ENCODE data around the gene PARN.

Gene PARN

DNA sequence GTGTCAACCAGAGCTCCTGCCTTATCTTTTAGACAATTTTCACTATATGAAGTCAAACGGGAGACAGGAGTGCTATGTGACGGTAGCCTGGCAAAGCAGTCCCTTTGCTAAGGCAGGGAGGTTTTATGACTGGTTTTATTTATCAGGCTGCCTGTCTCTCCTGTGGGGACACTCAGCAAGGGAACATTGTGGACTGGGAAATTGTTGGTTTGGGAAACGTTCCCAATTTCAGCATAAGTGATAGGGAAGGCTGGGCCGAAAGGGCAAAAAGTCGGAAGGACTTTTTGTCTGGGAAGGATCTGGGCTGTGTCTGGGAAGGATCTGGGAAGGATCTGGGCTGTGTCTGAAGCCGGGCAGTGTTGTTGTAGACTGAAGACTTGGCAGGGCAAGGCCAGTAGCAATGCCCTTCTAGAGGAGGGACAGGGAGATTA lies 211.2 kb downstream of the PARN start:
- no peaks in the 10 kb centered on the region for H3K27me3 ChIP-seq (replicated peaks; ENCODE audit: insufficient read depth, low read length)
- no peaks in the 10 kb centered on the region for H3F3A ChIP-seq (ENCODE audit: insufficient read depth, low read length)
- H3K9me2 ChIP-seq (replicated peaks; ENCODE audit: insufficient read depth, low read length), result no peaks in the 10 kb centered on the region
- H3K27ac ChIP-seq (ENCODE audit: low read length), result no peak overlapping the region
- H3K79me2 ChIP-seq (ENCODE audit: low read length), result no peaks in the 10 kb centered on the region
- H3K4me1 ChIP-seq (ENCODE audit: low read length), result no peaks in the 10 kb centered on the region
- H4K20me1 ChIP-seq (ENCODE audit: insufficient read depth, low read length), result no peaks in the 10 kb centered on the region
- TF ChIP-seq EZH2 (optimal IDR thresholded peaks at IDR 0.05; ENCODE audit: low read depth, low read length), result no peak
- TF ChIP-seq, protein P1, sequence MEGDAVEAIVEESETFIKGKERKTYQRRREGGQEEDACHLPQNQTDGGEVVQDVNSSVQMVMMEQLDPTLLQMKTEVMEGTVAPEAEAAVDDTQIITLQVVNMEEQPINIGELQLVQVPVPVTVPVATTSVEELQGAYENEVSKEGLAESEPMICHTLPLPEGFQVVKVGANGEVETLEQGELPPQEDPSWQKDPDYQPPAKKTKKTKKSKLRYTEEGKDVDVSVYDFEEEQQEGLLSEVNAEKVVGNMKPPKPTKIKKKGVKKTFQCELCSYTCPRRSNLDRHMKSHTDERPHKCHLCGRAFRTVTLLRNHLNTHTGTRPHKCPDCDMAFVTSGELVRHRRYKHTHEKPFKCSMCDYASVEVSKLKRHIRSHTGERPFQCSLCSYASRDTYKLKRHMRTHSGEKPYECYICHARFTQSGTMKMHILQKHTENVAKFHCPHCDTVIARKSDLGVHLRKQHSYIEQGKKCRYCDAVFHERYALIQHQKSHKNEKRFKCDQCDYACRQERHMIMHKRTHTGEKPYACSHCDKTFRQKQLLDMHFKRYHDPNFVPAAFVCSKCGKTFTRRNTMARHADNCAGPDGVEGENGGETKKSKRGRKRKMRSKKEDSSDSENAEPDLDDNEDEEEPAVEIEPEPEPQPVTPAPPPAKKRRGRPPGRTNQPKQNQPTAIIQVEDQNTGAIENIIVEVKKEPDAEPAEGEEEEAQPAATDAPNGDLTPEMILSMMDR (IDR thresholded peaks at IDR 0.05; ENCODE audit: low read length), result no peak
- TF ChIP-seq EZH2phosphoT487 (IDR thresholded peaks at IDR 0.05; ENCODE audit: low read length), result no peak
- no peak overlapping the region for H2AFZ ChIP-seq (ENCODE audit: low read length)
- no peaks in the 10 kb centered on the region for H3K36me3 ChIP-seq (replicated peaks; ENCODE audit: insufficient read depth, low read length)
- no peak overlapping the region for H3K9ac ChIP-seq (ENCODE audit: low read length)
- H3K4me3 ChIP-seq (ENCODE audit: low read length), result no peak overlapping the region
- H3K9me3 ChIP-seq (replicated peaks; ENCODE audit: insufficient read depth, low read length), result no peaks in the 10 kb centered on the region
- no peak for DNase-seq
- no peak overlapping the region for H3K4me2 ChIP-seq (ENCODE audit: low read depth, low read length)

DNA sequence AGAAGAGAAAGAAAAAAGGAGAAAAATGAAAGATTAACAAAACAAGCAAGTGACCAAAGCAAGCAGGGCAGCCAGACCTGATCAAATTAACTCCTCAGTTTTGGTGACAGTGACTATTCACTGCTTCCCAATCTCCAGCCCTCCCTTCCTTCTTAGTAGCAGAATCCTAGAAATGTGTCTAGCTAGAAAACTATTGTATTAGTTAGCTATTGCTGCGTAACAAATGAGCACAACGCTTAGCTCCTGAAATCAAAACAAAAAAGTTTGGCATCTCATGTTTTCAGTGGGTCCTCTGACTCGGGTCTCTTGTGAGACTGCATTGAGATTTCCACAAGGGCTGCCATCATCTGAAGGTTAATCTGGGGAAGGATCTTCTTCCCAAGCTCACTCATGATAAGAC lies 213.9 kb downstream of the PARN start:
- Histone ChIP-seq H3K36me3 (replicated peaks; ENCODE audit: insufficient read depth, low read length) (no peaks in the 10 kb centered on the region), H3K9ac (ENCODE audit: low read length) (no peak overlapping the region), H3K4me1 (ENCODE audit: low read length) (no peaks in the 10 kb centered on the region), H3K27me3 (replicated peaks; ENCODE audit: insufficient read depth, low read length) (no peaks in the 10 kb centered on the region), H3K4me3 (ENCODE audit: low read length) (no peak overlapping the region), H2AFZ (ENCODE audit: low read length) (no peak overlapping the region), H3K4me2 (ENCODE audit: low read depth, low read length) (no peak overlapping the region), H3K79me2 (ENCODE audit: low read length) (no peaks in the 10 kb centered on the region), H4K20me1 (ENCODE audit: insufficient read depth, low read length) (no peaks in the 10 kb centered on the region), H3K27ac (ENCODE audit: low read length) (no peak overlapping the region), H3F3A (ENCODE audit: insufficient read depth, low read length) (no peaks in the 10 kb centered on the region), H3K9me2 (replicated peaks; ENCODE audit: insufficient read depth, low read length) (no peaks in the 10 kb centered on the region), H3K9me3 (replicated peaks; ENCODE audit: insufficient read depth, low read length) (no peaks in the 10 kb centered on the region)
- TF ChIP-seq EZH2 (optimal IDR thresholded peaks at IDR 0.05; ENCODE audit: low read depth, low read length), result no peak
- TF ChIP-seq, protein P1 (IDR thresholded peaks at IDR 0.05; ENCODE audit: low read length), result no peak
- TF ChIP-seq EZH2phosphoT487 (IDR thresholded peaks at IDR 0.05; ENCODE audit: low read length), result no peak
- DNase-seq, result no peak

DNA sequence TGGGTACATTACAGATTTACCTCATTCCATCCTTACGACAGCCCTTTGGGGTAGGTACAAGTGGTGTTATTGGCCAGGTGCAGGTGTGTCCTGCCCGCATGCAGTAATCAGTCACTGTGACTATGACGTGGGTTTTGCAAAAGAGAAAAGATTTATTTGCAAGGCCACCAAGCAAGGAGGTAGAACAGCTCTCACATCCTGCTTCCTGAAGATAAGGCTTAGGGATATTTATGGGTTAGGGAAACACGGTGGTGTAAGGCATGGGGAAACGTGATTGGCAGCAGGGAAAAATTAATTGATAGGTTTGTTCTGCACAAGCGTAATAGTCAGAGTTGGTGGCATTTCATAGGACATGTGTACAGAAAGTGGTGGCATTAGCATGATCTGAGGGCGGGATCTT lies 214.8 kb downstream of the PARN start:
- H3K9ac ChIP-seq (ENCODE audit: low read length), result no peak overlapping the region
- no peaks in the 10 kb centered on the region for H4K20me1 ChIP-seq (ENCODE audit: insufficient read depth, low read length)
- H3K4me1 ChIP-seq (ENCODE audit: low read length), result no peaks in the 10 kb centered on the region
- H3K9me2 ChIP-seq (replicated peaks; ENCODE audit: insufficient read depth, low read length), result no peaks in the 10 kb centered on the region
- no peaks in the 10 kb centered on the region for H3K79me2 ChIP-seq (ENCODE audit: low read length)
- DNase-seq, result no peak
- no peaks in the 10 kb centered on the region for H3K27me3 ChIP-seq (replicated peaks; ENCODE audit: insufficient read depth, low read length)
- H3K4me2 ChIP-seq (ENCODE audit: low read depth, low read length), result no peak overlapping the region
- H2AFZ ChIP-seq (ENCODE audit: low read length), result no peak overlapping the region
- no peak for TF ChIP-seq EZH2 (optimal IDR thresholded peaks at IDR 0.05; ENCODE audit: low read depth, low read length)
- no peak overlapping the region for H3K27ac ChIP-seq (ENCODE audit: low read length)
- no peaks in the 10 kb centered on the region for H3K36me3 ChIP-seq (replicated peaks; ENCODE audit: insufficient read depth, low read length)
- H3F3A ChIP-seq (ENCODE audit: insufficient read depth, low read length), result no peaks in the 10 kb centered on the region
- no peaks in the 10 kb centered on the region for H3K9me3 ChIP-seq (replicated peaks; ENCODE audit: insufficient read depth, low read length)
- no peak overlapping the region for H3K4me3 ChIP-seq (ENCODE audit: low read length)

DNA sequence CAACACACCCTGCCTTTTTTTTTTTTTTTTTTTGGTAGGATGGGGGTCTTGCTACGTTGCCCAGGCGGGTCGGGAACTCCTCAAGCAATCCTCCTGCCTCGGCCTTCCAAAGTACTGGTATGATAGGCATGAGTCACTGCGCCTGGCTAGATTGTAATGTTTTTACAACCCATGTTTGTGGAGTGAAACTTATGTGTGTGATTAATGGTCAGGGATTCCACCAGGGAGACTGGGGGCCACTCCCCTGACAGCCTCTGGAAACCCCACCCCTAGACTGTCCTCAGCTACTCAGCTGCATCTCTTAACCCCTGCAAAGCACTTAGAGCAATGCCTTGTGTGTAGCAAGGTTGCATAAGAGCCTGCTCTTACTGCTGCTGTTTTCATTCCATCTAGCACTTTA lies 220.5 kb downstream of the PARN start:
- Histone ChIP-seq H3F3A (ENCODE audit: insufficient read depth, low read length) (peaks cover 21% of the 10 kb centered on the region), H3K4me1 (ENCODE audit: low read length) (peaks cover 25% of the 10 kb centered on the region), H3K9me2 (replicated peaks; ENCODE audit: insufficient read depth, low read length) (no peaks in the 10 kb centered on the region), H2AFZ (ENCODE audit: low read length) (no peak overlapping the region), H3K9ac (ENCODE audit: low read length) (no peak overlapping the region), H4K20me1 (ENCODE audit: insufficient read depth, low read length) (no peaks in the 10 kb centered on the region), H3K36me3 (replicated peaks; ENCODE audit: insufficient read depth, low read length) (no peaks in the 10 kb centered on the region), H3K4me3 (ENCODE audit: low read length) (no peak overlapping the region), H3K27ac (ENCODE audit: low read length) (no peak overlapping the region), H3K27me3 (replicated peaks; ENCODE audit: insufficient read depth, low read length) (no peaks in the 10 kb centered on the region), H3K79me2 (ENCODE audit: low read length) (no peaks in the 10 kb centered on the region), H3K9me3 (replicated peaks; ENCODE audit: insufficient read depth, low read length) (no peaks in the 10 kb centered on the region), H3K4me2 (ENCODE audit: low read depth, low read length) (no peak overlapping the region)
- DNase-seq, result no peak
- TF ChIP-seq EZH2phosphoT487 (IDR thresholded peaks at IDR 0.05; ENCODE audit: low read length) (no peak), EZH2 (optimal IDR thresholded peaks at IDR 0.05; ENCODE audit: low read depth, low read length) (no peak)

Measured in MM.1S (cell line).